Measurements from ENCODE around the gene KIF2A.

KIF2A gene

GRCh38 chr5:62330302-62330701 is 24.3 kb downstream of the KIF2A start:
- no peak for FAIRE-seq

- no peak for FAIRE-seq
These were observed 25.9 kb downstream of the KIF2A start for GRCh38 chr5:62331921-62332320.

- FAIRE-seq: no peak
These were observed 27.3 kb downstream of the KIF2A start for GRCh38 chr5:62333250-62333794.

GRCh38 chr5:62334082-62334481 is 28.1 kb downstream of the KIF2A start:
- FAIRE-seq: no peak

- FAIRE-seq: peak; percentile 90
These were observed 34.4 kb downstream of the KIF2A start for GRCh38 chr5:62340392-62340791.

GRCh38 chr5:62340979-62341378 is 35.0 kb downstream of the KIF2A start:
- no peak for FAIRE-seq

- FAIRE-seq: no peak
These were observed 35.9 kb downstream of the KIF2A start for GRCh38 chr5:62341783-62342475.

- FAIRE-seq: no peak
These were observed 36.5 kb downstream of the KIF2A start for GRCh38 chr5:62342476-62342837.

- no peak for FAIRE-seq
These were observed 37.4 kb downstream of the KIF2A start for GRCh38 chr5:62343428-62343827.

- FAIRE-seq: no peak
These were observed 40.7 kb downstream of the KIF2A start for GRCh38 chr5:62346748-62347147.

GRCh38 chr5:62347928-62348327 is 41.9 kb downstream of the KIF2A start:
- no peak for FAIRE-seq

GRCh38 chr5:62348723-62349481 is 42.9 kb downstream of the KIF2A start:
- FAIRE-seq: peak; percentile 93

GRCh38 chr5:62354028-62354874 is 48.2 kb downstream of the KIF2A start:
- FAIRE-seq: peak; percentile 85

- no peak for FAIRE-seq
These were observed 56.7 kb downstream of the KIF2A start for GRCh38 chr5:62362701-62363100.

GRCh38 chr5:62369039-62369438 is 63.0 kb downstream of the KIF2A start:
- FAIRE-seq: no peak

- FAIRE-seq: peak; percentile 44
These were observed 65.4 kb downstream of the KIF2A start for GRCh38 chr5:62371409-62371808.

- no peak for FAIRE-seq
These were observed 66.6 kb downstream of the KIF2A start for GRCh38 chr5:62372600-62372999.

GRCh38 chr5:62373382-62373781 is 67.4 kb downstream of the KIF2A start:
- no peak for FAIRE-seq

- FAIRE-seq: no peak
These were observed 68.1 kb downstream of the KIF2A start for GRCh38 chr5:62374090-62374489.

GRCh38 chr5:62375627-62376026 is 69.6 kb downstream of the KIF2A start:
- no peak for FAIRE-seq

- no peak for FAIRE-seq
These were observed 70.1 kb downstream of the KIF2A start for GRCh38 chr5:62376064-62376463.

GRCh38 chr5:62385131-62385530 is 79.1 kb downstream of the KIF2A start:
- no peak for FAIRE-seq

GRCh38 chr5:62385816-62386400 is 79.9 kb downstream of the KIF2A start:
- FAIRE-seq: no peak
